ENCODE results near the gene RPLP1. TPM values are rescaled to one million over a fixed set of nuclear protein-coding genes. Genes with fewer than 3 reads are reported as not detected.

The RPLP1 gene
- total and polyA plus RNA-seq, 4 experiments from 2014 or later: 1,134 to 2,900 (median 2,741) TPM

GRCh38 chr15:69421498-69421897 lies 31.1 kb upstream of the RPLP1 start:
- no peaks in the 10 kb centered on the region for H3K9me3 Mint-ChIP-seq
- peaks cover 0 to 2% of the 10 kb centered on the region in 2 donors for H3K27me3 Mint-ChIP-seq
- Histone ChIP-seq H3K4me3 (ENCODE audit: low read length in 2 of 2) (no peak overlapping the region), H3K4me1 (ENCODE audit: insufficient read depth, low read length) (no peaks in the 10 kb centered on the region), H3K27me3 (ENCODE audit: insufficient read depth, low read length) (no peaks in the 10 kb centered on the region), H3K27ac (ENCODE audit: low read depth, low read length) (no peak overlapping the region), H3K36me3 (ENCODE audit: insufficient read depth, low read length) (no peaks in the 10 kb centered on the region), H3K9me3 (ENCODE audit: control insufficient read depth in 1 of 2, low read length in 2 of 2) (no peaks in the 10 kb centered on the region)
- intact Hi-C loops (cut with micrococcal nuclease): no loop called here
- peaks cover 0 to 4% (median 0%) of the 10 kb centered on the region in 4 donors for H3K4me1 Mint-ChIP-seq
- H3K27ac Mint-ChIP-seq: peak overlapping the region in 1 of 7 donors; percentile 42
- H3K36me3 Mint-ChIP-seq: no peaks in the 10 kb centered on the region
- ChIA-PET CTCF (ENCODE audit: partially characterized antibody) (no interaction called here), POLR2A (ENCODE audit: partially characterized antibody) (no interaction called here)
- no peak overlapping the region for H3K4me3 Mint-ChIP-seq
- no peak for DNase-seq

GRCh38 chr15:69422336-69422895 lies 30.2 kb upstream of the RPLP1 start:
- no peak for DNase-seq
- no peaks in the 10 kb centered on the region for H3K27me3 ChIP-seq (ENCODE audit: insufficient read depth, low read length)
- Mint-ChIP-seq H3K27ac (no peak overlapping the region), H3K36me3 (no peaks in the 10 kb centered on the region), H3K9me3 (no peaks in the 10 kb centered on the region), H3K4me3 (no peak overlapping the region), H3K4me1 (peaks cover 0 to 4% (median 0%) of the 10 kb centered on the region in 4 donors), H3K27me3 (peaks cover 0 to 2% of the 10 kb centered on the region in 2 donors)
- H3K9me3 ChIP-seq (ENCODE audit: control insufficient read depth in 1 of 2, low read length in 2 of 2): no peaks in the 10 kb centered on the region
- no peak overlapping the region for H3K27ac ChIP-seq (ENCODE audit: low read depth, low read length)
- ChIA-PET POLR2A (ENCODE audit: partially characterized antibody) (no interaction called here), CTCF (ENCODE audit: partially characterized antibody) (no interaction called here)
- H3K4me3 ChIP-seq (ENCODE audit: low read length in 2 of 2): no peak overlapping the region
- no peaks in the 10 kb centered on the region for H3K36me3 ChIP-seq (ENCODE audit: insufficient read depth, low read length)
- intact Hi-C loops (cut with micrococcal nuclease): no loop called here
- no peaks in the 10 kb centered on the region for H3K4me1 ChIP-seq (ENCODE audit: insufficient read depth, low read length)

GRCh38 chr15:69424001-69424400 lies 28.6 kb upstream of the RPLP1 start:
- H3K27ac ChIP-seq (ENCODE audit: low read depth, low read length): no peak overlapping the region
- DNase-seq: no peak
- Mint-ChIP-seq H3K36me3 (no peaks in the 10 kb centered on the region), H3K9me3 (no peaks in the 10 kb centered on the region), H3K4me3 (no peak overlapping the region), H3K4me1 (no peaks in the 10 kb centered on the region), H3K27me3 (no peaks in the 10 kb centered on the region), H3K27ac (no peak overlapping the region)
- H3K27me3 ChIP-seq (ENCODE audit: insufficient read depth, low read length): no peaks in the 10 kb centered on the region
- H3K36me3 ChIP-seq (ENCODE audit: insufficient read depth, low read length): no peaks in the 10 kb centered on the region
- ChIA-PET POLR2A (ENCODE audit: partially characterized antibody) (no interaction called here), CTCF (ENCODE audit: partially characterized antibody) (no interaction called here)
- no peaks in the 10 kb centered on the region for H3K4me1 ChIP-seq (ENCODE audit: insufficient read depth, low read length)
- no peak overlapping the region for H3K4me3 ChIP-seq (ENCODE audit: low read length in 2 of 2)
- no peaks in the 10 kb centered on the region for H3K9me3 ChIP-seq (ENCODE audit: control insufficient read depth in 1 of 2, low read length in 2 of 2)
- intact Hi-C loops (cut with micrococcal nuclease): no loop called here

GRCh38 chr15:69424748-69425413 lies 27.7 kb upstream of the RPLP1 start:
- H3K36me3 ChIP-seq (ENCODE audit: insufficient read depth, low read length): no peaks in the 10 kb centered on the region
- Mint-ChIP-seq H3K4me3 (no peak overlapping the region), H3K27ac (no peak overlapping the region), H3K27me3 (no peaks in the 10 kb centered on the region), H3K36me3 (no peaks in the 10 kb centered on the region), H3K9me3 (no peaks in the 10 kb centered on the region), H3K4me1 (no peaks in the 10 kb centered on the region)
- POLR2A ChIA-PET (ENCODE audit: partially characterized antibody): no interaction called here
- CTCF ChIA-PET (ENCODE audit: partially characterized antibody): interaction anchor here (0.7 to 1.0 kb wide), 2 partner anchors 8 to 14 kb away, joined by 3 read pairs; no protein-coding TSS in a partner anchor
- DNase-seq: no peak
- H3K4me3 ChIP-seq (ENCODE audit: low read length in 2 of 2): no peak overlapping the region
- intact Hi-C loops (cut with micrococcal nuclease): no loop called here
- H3K9me3 ChIP-seq (ENCODE audit: control insufficient read depth in 1 of 2, low read length in 2 of 2): no peaks in the 10 kb centered on the region
- no peak overlapping the region for H3K27ac ChIP-seq (ENCODE audit: low read depth, low read length)
- no peaks in the 10 kb centered on the region for H3K27me3 ChIP-seq (ENCODE audit: insufficient read depth, low read length)
- no peaks in the 10 kb centered on the region for H3K4me1 ChIP-seq (ENCODE audit: insufficient read depth, low read length)

- ChIA-PET CTCF (ENCODE audit: partially characterized antibody) (no interaction called here), POLR2A (ENCODE audit: partially characterized antibody) (interaction anchor here (1.1 to 1.6 kb wide), 2 partner anchors 13 to 19 kb away, joined by 3 to 6 read pairs; partner anchors contain the start of gene RPLP1)
- Mint-ChIP-seq H3K4me1 (no peaks in the 10 kb centered on the region), H3K27me3 (no peaks in the 10 kb centered on the region), H3K9me3 (no peaks in the 10 kb centered on the region), H3K27ac (no peak overlapping the region), H3K4me3 (no peak overlapping the region), H3K36me3 (no peaks in the 10 kb centered on the region)
- no peak for DNase-seq
- H3K9me3 ChIP-seq (ENCODE audit: control insufficient read depth in 1 of 2, low read length in 2 of 2): no peaks in the 10 kb centered on the region
- no peaks in the 10 kb centered on the region for H3K36me3 ChIP-seq (ENCODE audit: insufficient read depth, low read length)
- no peaks in the 10 kb centered on the region for H3K4me1 ChIP-seq (ENCODE audit: insufficient read depth, low read length)
- no peak overlapping the region for H3K27ac ChIP-seq (ENCODE audit: low read depth, low read length)
- no peak overlapping the region for H3K4me3 ChIP-seq (ENCODE audit: low read length in 2 of 2)
- intact Hi-C loops (cut with micrococcal nuclease): no loop called here
- H3K27me3 ChIP-seq (ENCODE audit: insufficient read depth, low read length): no peaks in the 10 kb centered on the region
Measured at GRCh38 chr15:69433831-69434230, 18.8 kb upstream of the RPLP1 start.

GRCh38 chr15:69434238-69434637 lies 18.4 kb upstream of the RPLP1 start:
- Histone ChIP-seq H3K27ac (ENCODE audit: low read depth, low read length) (no peak overlapping the region), H3K36me3 (ENCODE audit: insufficient read depth, low read length) (no peaks in the 10 kb centered on the region), H3K4me1 (ENCODE audit: insufficient read depth, low read length) (no peaks in the 10 kb centered on the region), H3K9me3 (ENCODE audit: control insufficient read depth in 1 of 2, low read length in 2 of 2) (no peaks in the 10 kb centered on the region), H3K4me3 (ENCODE audit: low read length in 2 of 2) (no peak overlapping the region), H3K27me3 (ENCODE audit: insufficient read depth, low read length) (no peaks in the 10 kb centered on the region)
- Mint-ChIP-seq H3K27ac (no peak overlapping the region), H3K4me3 (no peak overlapping the region), H3K27me3 (no peaks in the 10 kb centered on the region), H3K4me1 (no peaks in the 10 kb centered on the region), H3K36me3 (no peaks in the 10 kb centered on the region), H3K9me3 (no peaks in the 10 kb centered on the region)
- POLR2A ChIA-PET (ENCODE audit: partially characterized antibody): interaction anchor here (1.1 kb wide), 1 partner anchor 13 kb away, joined by 3 read pairs; no protein-coding TSS in a partner anchor
- DNase-seq: no peak
- intact Hi-C loops (cut with micrococcal nuclease): no loop called here
- CTCF ChIA-PET (ENCODE audit: partially characterized antibody): no interaction called here

GRCh38 chr15:69434679-69435078 lies 17.9 kb upstream of the RPLP1 start:
- H3K27ac Mint-ChIP-seq: no peak overlapping the region
- H3K9me3 Mint-ChIP-seq: no peaks in the 10 kb centered on the region
- Histone ChIP-seq H3K4me1 (ENCODE audit: insufficient read depth, low read length) (no peaks in the 10 kb centered on the region), H3K27me3 (ENCODE audit: insufficient read depth, low read length) (no peaks in the 10 kb centered on the region), H3K4me3 (ENCODE audit: low read length in 2 of 2) (no peak overlapping the region), H3K36me3 (ENCODE audit: insufficient read depth, low read length) (no peaks in the 10 kb centered on the region), H3K27ac (ENCODE audit: low read depth, low read length) (no peak overlapping the region), H3K9me3 (ENCODE audit: control insufficient read depth in 1 of 2, low read length in 2 of 2) (no peaks in the 10 kb centered on the region)
- no peaks in the 10 kb centered on the region for H3K4me1 Mint-ChIP-seq
- intact Hi-C loops (cut with micrococcal nuclease): no loop called here
- no peaks in the 10 kb centered on the region for H3K27me3 Mint-ChIP-seq
- ChIA-PET CTCF (ENCODE audit: partially characterized antibody) (no interaction called here), POLR2A (ENCODE audit: partially characterized antibody) (interaction anchor here (1.1 kb wide), 1 partner anchor 12 kb away, joined by 3 read pairs; no protein-coding TSS in a partner anchor)
- no peak for DNase-seq
- no peak overlapping the region for H3K4me3 Mint-ChIP-seq
- no peaks in the 10 kb centered on the region for H3K36me3 Mint-ChIP-seq
